ENCODE measurements around the gene RUNX3.

Gene RUNX3

GRCh38 chr1:24856787-24857506 lies 73.1 kb downstream of the RUNX3 start:
- no peaks in the 10 kb centered on the region for H3K27me3 Mint-ChIP-seq
- H3K9me3 Mint-ChIP-seq, result no peaks in the 10 kb centered on the region
- H3K4me1 Mint-ChIP-seq, result no peaks in the 10 kb centered on the region
- H3K4me3 Mint-ChIP-seq, result no peak overlapping the region
- no peak for DNase-seq
- no peak overlapping the region for H3K27ac Mint-ChIP-seq
- ATAC-seq, result no peak

- no peak overlapping the region for H3K27ac Mint-ChIP-seq
- no peak for DNase-seq
- H3K4me3 Mint-ChIP-seq, result no peak overlapping the region
- ATAC-seq, result no peak
- H3K27me3 Mint-ChIP-seq, result no peaks in the 10 kb centered on the region
- no peaks in the 10 kb centered on the region for H3K4me1 Mint-ChIP-seq
- H3K9me3 Mint-ChIP-seq, result no peaks in the 10 kb centered on the region
These were observed 74.6 kb downstream of the RUNX3 start for GRCh38 chr1:24855474-24855873.

DNA sequence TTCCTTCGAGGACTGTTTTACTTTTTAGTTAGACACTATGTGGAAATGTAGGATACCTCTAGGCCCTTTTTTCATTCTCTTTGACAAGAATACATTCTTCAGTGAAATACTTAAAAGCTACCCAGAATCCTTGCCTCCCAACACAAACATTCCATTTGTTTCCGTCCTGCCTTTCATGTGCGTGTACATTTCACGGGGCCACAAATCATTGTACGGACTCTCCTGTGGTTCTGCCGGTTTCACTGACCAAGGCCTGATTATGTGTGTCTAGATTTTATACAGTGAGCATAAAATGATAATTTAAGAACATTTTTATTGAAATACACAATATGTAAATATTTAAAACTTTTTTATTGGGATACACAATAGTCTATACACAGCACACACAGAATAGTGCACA lies 76.4 kb downstream of the RUNX3 start:
- Mint-ChIP-seq H3K27me3 (no peaks in the 10 kb centered on the region), H3K4me3 (no peak overlapping the region), H3K9me3 (no peaks in the 10 kb centered on the region), H3K4me1 (peaks cover 11% of the 10 kb centered on the region), H3K27ac (no peak overlapping the region)
- no peak for DNase-seq
- no peak for ATAC-seq

DNA sequence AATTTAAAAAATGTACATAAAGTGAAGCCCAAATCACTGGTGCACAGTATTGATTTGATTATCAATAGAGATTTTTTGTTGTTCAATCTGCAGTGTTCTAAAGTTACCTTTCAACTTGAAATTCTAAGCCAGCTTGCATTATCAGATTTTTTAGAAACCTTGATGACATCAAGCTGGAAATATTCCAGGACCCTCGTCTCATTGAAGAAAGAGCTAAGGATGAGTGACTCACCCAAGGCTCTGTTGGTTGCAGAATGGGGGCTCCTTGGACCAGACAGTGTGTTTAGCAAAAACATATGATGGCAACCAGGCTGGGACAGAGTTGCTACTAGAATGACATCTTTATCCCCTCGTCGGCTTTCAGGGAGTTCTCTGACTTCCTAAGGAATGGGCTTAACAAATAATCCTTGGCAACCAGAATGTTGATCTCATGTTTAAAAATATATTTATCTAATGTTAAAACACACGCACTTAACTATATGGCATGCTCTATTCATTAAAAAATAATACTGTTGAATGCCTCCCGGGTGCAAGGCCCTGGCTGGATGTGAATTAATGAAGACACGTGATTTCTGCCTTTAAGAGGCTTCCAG lies 79.7 kb downstream of the RUNX3 start:
- H3K27ac Mint-ChIP-seq, result no peak overlapping the region
- no peaks in the 10 kb centered on the region for H3K9me3 Mint-ChIP-seq
- H3K4me1 Mint-ChIP-seq, result peaks cover 22% of the 10 kb centered on the region
- no peak for ATAC-seq
- H3K4me3 Mint-ChIP-seq, result no peak overlapping the region
- H3K27me3 Mint-ChIP-seq, result no peaks in the 10 kb centered on the region
- no peak for DNase-seq

GRCh38 chr1:24849672-24850295 lies 80.3 kb downstream of the RUNX3 start:
- ATAC-seq, result no peak
- Mint-ChIP-seq H3K9me3 (no peaks in the 10 kb centered on the region), H3K4me3 (peak overlapping the region; percentile 48 to 51), H3K27ac (no peak overlapping the region), H3K27me3 (no peaks in the 10 kb centered on the region), H3K4me1 (peaks cover 22% of the 10 kb centered on the region)
- no peak for DNase-seq

Data from stimulated activated naive CD8-positive, alpha-beta T cell treated with anti-CD3 and anti-CD28 coated beads, Interleukin-15, amount 100 ng/mL, for 72 hours (primary cell).